D341Med (cell line): ENCODE results near the gene ELAVL3.
"Not testable (repeated sequence)": the region's sequence is repeated elsewhere in the genome, so short reads cannot be mapped to it uniquely, and the experiment has no call there.

Source experiments
- DNase-seq: peaks from one replicate; pipeline ENCODE4 v3.0.0; 2012; ENCODE audit warnings: low spot score

The ELAVL3 gene

GRCh38 chr19:11435833-11436313 lies 45.0 kb downstream of the ELAVL3 start:
- DNase-seq: peak; percentile 47

GRCh38 chr19:11435057-11435832 lies 45.6 kb downstream of the ELAVL3 start, which contains the start of the genes ODAD3 and PRKCSH:
TSS of gene ODAD3 (minus strand) at chr19:11435121. CDS start at chr19:11435016, 105 bp downstream.
TSS of gene PRKCSH (plus strand) at chr19:11435635. CDS start at chr19:11436118, 483 bp downstream.
- peak; percentile 99 for DNase-seq

DNA sequence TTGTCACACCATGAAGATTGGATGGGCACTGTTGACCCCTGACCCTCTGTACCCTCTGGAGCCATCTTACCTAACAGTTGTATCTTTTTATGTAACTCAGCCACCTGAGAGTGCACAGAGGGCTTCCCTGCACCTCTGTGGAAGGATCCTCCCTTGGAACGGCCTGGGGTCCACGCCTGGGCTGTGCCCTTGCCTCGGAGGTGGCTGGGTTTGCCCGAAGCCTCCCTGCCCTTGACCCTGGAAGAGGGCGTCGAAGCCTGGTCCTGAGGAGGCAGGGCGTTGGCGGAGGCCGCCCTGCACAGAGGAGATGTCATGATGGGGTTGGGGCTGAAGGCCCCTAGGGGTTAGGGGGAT lies 46.2 kb downstream of the ELAVL3 start:
- no peak for DNase-seq

DNA sequence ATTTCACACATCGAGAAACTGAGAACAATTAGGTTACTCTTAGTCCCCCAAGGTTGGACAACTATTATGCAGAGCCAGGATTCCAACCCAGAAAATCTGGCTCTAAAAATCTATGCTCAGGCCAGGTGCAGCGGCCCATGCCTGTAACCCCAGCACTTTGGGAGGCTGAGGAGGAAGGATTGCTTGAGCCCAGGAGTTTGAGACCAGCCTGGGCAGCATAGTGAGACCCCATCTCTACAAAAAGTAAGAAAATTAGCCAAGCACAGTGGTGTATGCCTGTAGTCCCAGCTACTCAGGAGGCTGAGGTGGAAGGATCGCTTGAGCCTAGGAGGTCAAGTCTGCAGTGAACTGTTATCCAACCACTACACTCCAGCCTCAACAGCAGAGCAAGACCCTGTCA lies 47.3 kb downstream of the ELAVL3 start:
- DNase-seq: not testable (repeated sequence)

DNA sequence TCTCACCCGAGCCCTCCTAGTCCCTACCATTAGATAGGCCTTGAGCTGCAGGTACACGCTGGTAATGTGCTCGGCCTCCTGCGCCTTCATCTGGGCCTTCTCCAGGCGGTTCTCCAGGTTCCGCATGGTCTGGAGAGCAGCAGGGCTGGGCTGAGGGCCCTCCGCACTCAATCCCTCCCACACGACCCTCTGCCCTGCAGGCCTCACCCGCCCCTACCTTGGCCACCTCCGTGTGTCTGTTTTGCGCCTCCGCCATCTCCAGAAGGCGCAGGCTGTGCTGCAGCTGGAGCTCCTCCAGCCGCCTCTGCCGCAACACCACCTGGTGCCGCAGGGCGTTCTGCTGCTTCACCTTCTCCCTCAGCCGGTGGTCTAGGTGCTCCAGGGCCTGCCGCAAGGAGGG lies 54.2 kb downstream of the ELAVL3 start:
- no peak for DNase-seq

- no peak for DNase-seq
Measured at GRCh38 chr19:11425719-11426457, 55.0 kb downstream of the ELAVL3 start.

GRCh38 chr19:11423791-11424181 lies 57.1 kb downstream of the ELAVL3 start:
- DNase-seq: no peak

DNA sequence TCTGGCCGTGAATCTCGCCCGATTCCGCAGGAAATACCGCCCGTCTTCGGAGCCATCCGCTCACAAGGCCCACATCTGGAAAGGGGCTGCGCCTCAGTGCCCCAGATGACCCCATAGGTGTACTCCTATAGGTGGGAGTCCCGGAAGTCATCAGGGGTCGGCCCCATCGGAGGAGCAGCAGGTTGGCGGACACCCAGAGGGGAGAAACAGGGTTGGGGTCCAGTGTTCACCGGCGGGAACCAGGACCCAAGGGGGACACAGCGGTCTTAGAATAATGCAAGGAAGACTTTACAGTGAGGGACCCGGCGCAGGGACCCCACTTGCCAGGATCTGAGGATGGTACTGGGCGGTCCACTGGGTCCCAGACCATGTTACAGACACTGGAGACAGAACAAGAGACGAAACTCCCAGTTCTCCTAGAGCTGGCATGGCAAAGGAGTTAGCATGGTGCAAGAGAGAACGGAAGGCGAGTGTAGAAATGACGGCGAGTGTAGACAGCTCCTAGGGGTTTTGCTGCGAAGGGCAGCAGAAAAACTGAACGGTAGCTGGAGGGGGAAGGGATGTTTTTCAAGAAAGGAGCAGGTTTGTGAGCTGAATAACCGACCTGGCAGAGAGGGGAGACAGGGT lies 57.6 kb downstream of the ELAVL3 start:
- DNase-seq: no peak

GRCh38 chr19:11422163-11423065 lies 58.4 kb downstream of the ELAVL3 start:
- DNase-seq: no peak

DNA sequence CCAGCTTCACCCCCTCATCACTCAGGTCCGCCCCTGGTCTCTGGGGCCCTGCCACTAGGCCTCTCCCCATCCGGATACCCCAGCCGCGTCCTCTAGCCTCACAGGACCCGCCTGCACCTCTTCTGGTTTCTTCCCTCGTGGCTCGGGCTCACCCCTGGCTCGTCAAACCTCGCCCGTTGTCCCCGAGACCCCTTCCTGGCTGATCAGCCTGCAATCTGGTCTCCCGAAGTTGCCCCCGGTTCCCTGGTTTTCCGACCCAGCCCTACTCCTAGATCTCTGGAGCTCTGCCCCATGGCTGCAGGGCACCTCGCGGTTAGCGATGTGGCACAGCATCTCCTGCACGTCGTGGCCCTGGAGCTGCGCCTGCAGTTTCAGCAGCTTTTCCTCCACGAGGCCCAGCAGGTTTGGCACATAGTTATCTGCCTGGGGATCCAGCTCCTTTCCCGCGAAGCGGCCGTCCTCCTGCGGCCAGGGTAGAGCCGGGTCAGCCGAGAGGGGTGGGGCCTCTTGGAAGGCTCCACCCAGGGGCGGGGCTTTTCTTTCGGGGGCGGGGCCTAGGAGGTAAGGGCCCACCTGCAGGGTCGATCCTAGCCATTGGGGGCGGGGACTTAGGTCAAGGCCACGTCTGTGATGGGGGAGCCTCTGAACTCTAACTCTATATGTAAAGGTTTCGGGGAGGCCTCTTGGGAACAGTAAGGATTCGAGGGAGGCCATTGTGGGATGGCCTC lies 59.3 kb downstream of the ELAVL3 start:
- DNase-seq: no peak

- no peak for DNase-seq
Measured at GRCh38 chr19:11420429-11421370, 60.1 kb downstream of the ELAVL3 start.

GRCh38 chr19:11418549-11419506 lies 62.0 kb downstream of the ELAVL3 start, which contains the start of gene RGL3:
TSS of gene RGL3 (minus strand) at chr19:11419314. CDS start at chr19:11419278, 36 bp downstream.
- DNase-seq: no peak

DNA sequence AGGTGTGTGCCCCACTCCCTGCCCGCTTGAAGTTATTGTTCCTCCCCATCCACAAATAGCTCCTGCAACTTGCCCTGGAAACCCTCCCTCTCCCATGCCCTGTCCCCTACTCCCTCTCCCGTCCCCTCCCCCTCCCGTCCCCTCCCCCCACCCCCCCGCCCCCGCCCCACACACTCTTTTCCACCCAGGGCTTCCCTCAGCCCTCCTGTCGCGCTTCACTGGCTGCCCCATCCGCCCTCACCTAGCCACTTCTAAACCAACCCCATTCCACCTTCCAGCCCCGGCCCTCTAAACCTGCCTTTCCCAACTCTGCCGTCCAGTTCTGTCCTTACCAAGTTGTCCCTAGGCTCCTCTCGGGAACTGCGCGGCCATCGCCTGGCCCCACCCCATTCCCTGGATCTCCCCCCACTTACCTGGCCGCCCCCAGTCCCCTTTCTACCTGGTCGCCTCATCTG lies 62.7 kb downstream of the ELAVL3 start:
- no peak for DNase-seq

DNA sequence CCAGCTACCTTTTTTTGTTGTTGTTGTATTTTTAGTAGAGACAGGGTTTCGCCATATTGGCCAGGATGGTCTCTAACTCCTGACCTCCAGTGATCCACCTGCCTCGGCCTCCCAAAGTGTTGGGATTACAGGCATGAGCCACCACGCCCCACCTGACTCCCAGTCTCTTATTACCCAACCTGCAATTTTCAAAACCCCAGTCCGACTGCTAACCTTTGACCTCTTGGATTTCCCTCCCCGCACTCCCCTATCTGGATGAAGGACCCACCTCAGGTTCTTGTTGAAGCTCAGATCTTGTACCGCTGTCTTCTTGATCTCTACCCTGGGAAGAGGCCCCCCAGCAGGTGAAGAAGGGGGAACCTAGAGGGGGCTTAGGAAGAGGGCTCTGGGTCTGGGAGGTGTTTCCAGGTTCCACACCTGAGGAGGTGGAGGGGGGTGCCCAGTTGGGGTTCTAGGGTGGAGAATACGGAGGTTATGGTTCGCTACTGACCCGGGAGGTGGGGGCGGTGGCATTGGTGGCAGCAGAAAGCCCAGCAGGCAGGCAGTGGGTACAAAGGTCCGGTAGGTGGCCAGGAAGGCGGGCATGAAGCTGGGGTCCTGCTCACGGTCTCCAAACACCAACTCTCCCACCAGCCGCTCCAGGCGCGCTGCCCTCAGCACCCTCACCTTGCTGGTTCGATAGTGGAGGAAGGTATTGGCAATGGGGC lies 64.3 kb downstream of the ELAVL3 start:
- no peak for DNase-seq

- DNase-seq: peak; percentile 80
Measured at GRCh38 chr19:11414544-11414943, 66.3 kb downstream of the ELAVL3 start.

DNA sequence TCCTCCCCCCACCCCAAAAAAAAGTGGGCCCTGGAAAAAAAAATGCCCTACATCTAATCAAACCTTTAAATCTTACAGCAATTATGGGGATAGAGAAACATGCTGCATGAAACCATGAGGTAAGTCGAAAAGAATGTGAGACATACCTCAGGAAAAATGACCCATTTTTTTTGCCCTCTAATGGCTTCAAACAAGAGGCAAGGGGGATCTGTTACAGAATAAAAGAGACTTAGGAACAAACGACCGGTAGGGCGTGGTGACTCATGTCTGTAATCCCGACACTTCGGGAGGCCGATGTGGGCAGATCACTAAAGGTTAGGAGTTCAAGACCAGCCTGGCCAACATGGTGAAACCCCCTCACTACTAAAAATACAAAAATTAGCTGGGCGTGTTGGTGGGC lies 70.2 kb downstream of the ELAVL3 start:
- DNase-seq: no peak

DNA sequence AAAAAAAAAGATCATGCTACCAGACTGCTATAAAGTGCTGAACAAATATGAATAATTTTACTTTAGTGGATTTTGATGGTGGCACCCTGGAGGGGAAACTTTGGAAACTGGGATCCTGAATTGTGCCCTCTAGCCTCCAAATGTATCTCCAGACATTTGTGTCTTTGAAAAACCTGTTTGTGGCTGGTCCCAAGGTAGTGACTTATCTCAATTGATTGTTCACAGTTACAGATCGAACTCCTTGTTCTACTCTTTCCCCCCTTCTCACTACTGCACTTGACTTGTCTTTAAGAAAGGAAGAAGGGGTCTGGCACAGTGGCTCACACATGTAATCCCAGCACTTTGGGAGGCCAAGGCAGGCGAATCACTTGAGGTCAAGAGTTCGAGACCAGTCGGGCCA lies 72.3 kb downstream of the ELAVL3 start:
- no peak for DNase-seq
